Spleen (tissue), 7 donors: ENCODE results near the gene RASEF.

Experiments
- CTCF ChIP-seq, 11 experiments: fragments of 200-600 bp in 7 of 11; fragments of 450-650 bp in 4 of 11; sonication (generic) in 4 of 11; IDR thresholded peaks in 8 of 11; conservative IDR thresholded peaks in 3 of 11; 1 replicate in 7 of 11; 2 replicates in 4 of 11; pipeline versions ENCODE4 v1.4.0 to v1.8.0; 2016 to 2021; ENCODE audit warnings: antibody characterized with exemption in 11 of 11, inconsistent platforms in 4 of 11, mild to moderate bottlenecking in 1 of 11
- POLR2AphosphoS5 ChIP-seq, 3 donors: sonication (generic); formaldehyde crosslinking; IDR thresholded peaks; one replicate each; pipeline ENCODE4 v1.5.1; 2017; ENCODE audit warnings: antibody characterized with exemption in 3 of 3
- donor health status: DM: no; HTN: no; CAD: no; lungs with moderate emphysema.
- donor health status: DM: no; HTN: no; CAD: no.
- donor health status: DM: no; HTN: no; CAD: no.

- TF ChIP-seq CTCF (IDR thresholded peaks at IDR 0.05 in 8 of 11, conservative IDR thresholded peaks at IDR 0.05 in 3 of 11) (no peak), POLR2AphosphoS5 (IDR thresholded peaks at IDR 0.05) (no peak)
These were observed 2.3 kb upstream of the RASEF start for GRCh38 chr9:83065233-83065632.
